B cell (primary cell): Measurements from ENCODE around the gene NTRK3.

Experiments used
- CTCF ChIP-seq: fragments of 200-600 bp; IDR thresholded peaks from one replicate; pipeline ENCODE4 v1.8.0; 2022; ENCODE audit warnings: antibody characterized with exemption, mild to moderate bottlenecking
- EZH2 ChIP-seq: IDR thresholded peaks from 2 replicates; pipeline ENCODE4 v1.6.1; 2012; ENCODE audit warnings: borderline replicate concordance, low read depth, mild to moderate bottlenecking, moderate library complexity, low read length; ENCODE audit not compliant: insufficient read depth, poor library complexity, severe bottlenecking

DNA sequence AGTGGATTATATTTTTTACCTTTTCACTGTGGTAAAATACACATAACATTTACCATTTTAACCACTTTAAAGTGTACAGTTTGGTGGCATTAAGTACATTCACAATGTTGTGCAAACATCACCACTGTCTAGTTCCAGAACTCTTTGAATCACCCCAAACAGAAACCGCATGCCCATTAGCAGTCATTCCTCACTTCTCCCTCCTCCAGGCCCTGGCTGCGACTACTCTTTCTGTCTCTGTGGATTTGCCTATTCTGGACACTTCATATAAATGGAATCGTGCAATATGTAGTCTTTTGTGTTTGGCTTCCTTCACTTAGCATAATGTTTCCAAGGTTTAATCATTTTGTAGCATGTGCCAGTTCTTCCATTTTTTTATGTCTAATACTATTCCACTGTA, 409.8 kb downstream of the NTRK3 start:
- TF ChIP-seq CTCF = no peak
- TF ChIP-seq EZH2 = no peak
